Keratinocyte (primary cell): Measurements from ENCODE around the gene BICDL2.

Source experiments
- CTCF ChIP-seq, 3 experiments: IDR thresholded peaks in 1 of 3; conservative IDR thresholded peaks in 1 of 3; optimal IDR thresholded peaks in 1 of 3; 2 replicates in 2 of 3; 3 replicates in 1 of 3; pipeline versions ENCODE3 to v1.5.1; 2011; ENCODE audit warnings: low read length in 3 of 3, mild to moderate bottlenecking in 3 of 3, moderate library complexity in 2 of 3, control low read depth in 1 of 3, inconsistent platforms in 1 of 3; ENCODE audit not compliant: insufficient read depth in 2 of 3; ENCODE audit errors: extremely low read depth in 1 of 3
- EZH2 ChIP-seq: IDR thresholded peaks from one replicate; pipeline ENCODE4 v1.6.1; 2012; ENCODE audit warnings: inconsistent platforms, mild to moderate bottlenecking, low read length, moderate library complexity

GRCh38 chr16:3007059-3007956 is 29.4 kb downstream of the BICDL2 start:
- no peak for TF ChIP-seq CTCF (optimal IDR thresholded peaks at IDR 0.05 in 1 of 3, IDR thresholded peaks at IDR 0.05 in 1 of 3, conservative IDR thresholded peaks at IDR 0.05 in 1 of 3; ENCODE audit: extremely low read depth in 1 of 3, insufficient read depth in 2 of 3, low read length in 3 of 3)
- TF ChIP-seq EZH2, result no peak
